ENCODE measurements around the gene SNX11.

The SNX11 gene

GRCh38 chr17:48134912-48135480 lies 27.4 kb downstream of the SNX11 start:
- no peak for DNase-seq

- DNase-seq: no peak
These were observed 30.1 kb downstream of the SNX11 start for GRCh38 chr17:48137656-48138055.

- no peak for DNase-seq
These were observed 32.4 kb downstream of the SNX11 start for GRCh38 chr17:48139944-48140343.

- no peak for DNase-seq
These were observed 36.1 kb downstream of the SNX11 start for GRCh38 chr17:48143629-48144028.

GRCh38 chr17:48144231-48144630 lies 36.7 kb downstream of the SNX11 start:
- no peak for DNase-seq

- no peak for DNase-seq
These were observed 37.6 kb downstream of the SNX11 start for GRCh38 chr17:48144976-48145798.

- no peak for DNase-seq
These were observed 40.6 kb downstream of the SNX11 start for GRCh38 chr17:48148029-48148770.

- no peak for DNase-seq
These were observed 41.6 kb downstream of the SNX11 start for GRCh38 chr17:48148854-48149786.

GRCh38 chr17:48149787-48150463 lies 42.4 kb downstream of the SNX11 start:
- no peak for DNase-seq

GRCh38 chr17:48150597-48151001 lies 43.0 kb downstream of the SNX11 start:
- DNase-seq: no peak

- no peak for DNase-seq
These were observed 43.7 kb downstream of the SNX11 start for GRCh38 chr17:48151220-48151619.

GRCh38 chr17:48152289-48152688 lies 44.7 kb downstream of the SNX11 start:
- no peak for DNase-seq

GRCh38 chr17:48153691-48154358 lies 46.3 kb downstream of the SNX11 start:
- DNase-seq: no peak

- no peak for DNase-seq
These were observed 48.5 kb downstream of the SNX11 start for GRCh38 chr17:48155889-48156611.

- DNase-seq: no peak
These were observed 51.7 kb downstream of the SNX11 start for GRCh38 chr17:48159232-48159631.

GRCh38 chr17:48160177-48161081 lies 52.9 kb downstream of the SNX11 start:
- DNase-seq: no peak

- DNase-seq: no peak
These were observed 53.8 kb downstream of the SNX11 start for GRCh38 chr17:48161127-48161905.

- no peak for DNase-seq
These were observed 54.9 kb downstream of the SNX11 start for GRCh38 chr17:48162306-48162934.
